GM23338 (cell line): Measurements from ENCODE around the gene SLC37A4. TPM values are rescaled to one million over a fixed set of nuclear protein-coding genes. Genes with fewer than 3 reads are reported as not detected.
"Not testable (repeated sequence)": the region's sequence is repeated elsewhere in the genome, so short reads cannot be mapped to it uniquely, and the experiment has no call there.

Experiments used
- ATAC-seq: fragments of 200-7000 bp; cut with Tn5 transposase; 3 replicates; pipeline ENCODE4 v1.9.1; 2020
- DNase-seq: peaks from one replicate; pipeline ENCODE4 v3.0.0-alpha.2; 2015; ENCODE audit warnings: low spot score
- H2AFZ ChIP-seq: fragments of 200-600 bp; sonication (generic); 2 replicates; pipeline ENCODE4 v1.8.0; 2016; ENCODE audit warnings: antibody characterized with exemption, mild to moderate bottlenecking, moderate library complexity
- H3F3A ChIP-seq: fragments of 200-600 bp; sonication (generic); replicated peaks from 2 replicates; pipeline ENCODE4 v1.8.0; 2017; ENCODE audit warnings: antibody characterized with exemption, mixed run types, low read depth
- H3K27ac ChIP-seq: fragments of 200-600 bp; sonication (generic); 2 replicates; pipeline ENCODE4 v1.6.1; 2016; ENCODE audit warnings: low read depth
- H3K27me3 ChIP-seq: fragments of 200-600 bp; sonication (generic); 2 replicates; pipeline ENCODE4 v1.8.0; 2016; ENCODE audit warnings: mild to moderate bottlenecking, mixed run types, moderate library complexity; ENCODE audit not compliant: insufficient read depth
- H3K36me3 ChIP-seq: fragments of 200-600 bp; sonication (generic); 2 replicates; pipeline ENCODE4 v1.8.0; 2016; ENCODE audit warnings: mild to moderate bottlenecking; ENCODE audit not compliant: insufficient read depth
- H3K4me1 ChIP-seq: fragments of 200-600 bp; sonication (generic); 2 replicates; pipeline ENCODE4 v1.8.0; 2016; ENCODE audit warnings: mild to moderate bottlenecking, moderate library complexity; ENCODE audit not compliant: insufficient read depth
- H3K4me2 ChIP-seq: fragments of 200-600 bp; sonication (generic); 2 replicates; pipeline ENCODE4 v1.7.1; 2017; ENCODE audit warnings: mixed run types
- H3K4me3 ChIP-seq: fragments of 200-600 bp; sonication (generic); 2 replicates; pipeline ENCODE4 v1.6.1; 2016; ENCODE audit warnings: mixed run types
- H3K79me2 ChIP-seq: fragments of 200-600 bp; sonication (generic); replicated peaks from 2 replicates; pipeline ENCODE4 v1.8.0; 2017; ENCODE audit warnings: mild to moderate bottlenecking; ENCODE audit not compliant: insufficient read depth
- H3K9me2 ChIP-seq: fragments of 200-600 bp; sonication (generic); 2 replicates; pipeline ENCODE4 v1.8.0; 2017; ENCODE audit not compliant: insufficient read depth
- H4K20me1 ChIP-seq: fragments of 200-600 bp; sonication (generic); replicated peaks from 2 replicates; pipeline ENCODE4 v1.8.0; 2017; ENCODE audit warnings: mild to moderate bottlenecking; ENCODE audit not compliant: insufficient read depth
- H3K27ac Mint-ChIP-seq: 2 replicates; pipeline ENCODE4 v1.8.0; 2020; ENCODE audit warnings: inconsistent platforms, mild to moderate bottlenecking, moderate library complexity, mixed read lengths
- H3K27me3 Mint-ChIP-seq: 3 replicates; pipeline ENCODE4 v1.8.0; 2022; ENCODE audit warnings: low read depth, mild to moderate bottlenecking, moderate library complexity, mixed read lengths, inconsistent platforms; ENCODE audit not compliant: insufficient read depth, poor library complexity
- H3K36me3 Mint-ChIP-seq: 3 replicates; pipeline ENCODE4 v1.8.0; 2021; ENCODE audit warnings: low read depth, mild to moderate bottlenecking, inconsistent platforms, moderate library complexity, mixed read lengths
- H3K4me1 Mint-ChIP-seq: 3 replicates; pipeline ENCODE4 v1.8.0; 2020; ENCODE audit warnings: mild to moderate bottlenecking, inconsistent platforms, mixed read lengths
- H3K4me3 Mint-ChIP-seq: 3 replicates; pipeline ENCODE4 v1.8.0; 2021; ENCODE audit warnings: moderate library complexity, mild to moderate bottlenecking, inconsistent platforms, mixed read lengths
- H3K9me3 Mint-ChIP-seq: 3 replicates; pipeline ENCODE4 v1.8.0; 2020; ENCODE audit warnings: moderate library complexity, mild to moderate bottlenecking, inconsistent platforms, mixed read lengths
- CREB1 ChIP-seq: fragments of 250-450 bp; sonication (Bioruptor Pico); IDR thresholded peaks from 2 replicates; pipeline ENCODE4 v1.5.0; 2020; ENCODE audit warnings: low read depth, mild to moderate bottlenecking, moderate library complexity
- EZH2 ChIP-seq: fragments of 200-600 bp; sonication (generic); IDR thresholded peaks from one replicate; pipeline ENCODE4 v1.8.0; 2017; ENCODE audit warnings: antibody characterized with exemption, mild to moderate bottlenecking, low read depth; ENCODE audit not compliant: unreplicated experiment
- JUNB ChIP-seq: IDR thresholded peaks from one replicate; pipeline ENCODE4 v1.6.1; 2016; ENCODE audit warnings: antibody characterized with exemption; ENCODE audit not compliant: unreplicated experiment
- NANOG ChIP-seq: IDR thresholded peaks from 2 replicates; pipeline ENCODE4 v1.6.1; 2016; ENCODE audit warnings: antibody characterized with exemption, borderline replicate concordance
- POLR2AphosphoS5 ChIP-seq: IDR thresholded peaks from 2 replicates; pipeline ENCODE4 v1.6.1; 2016; ENCODE audit warnings: antibody characterized with exemption, low read depth
- REST ChIP-seq: IDR thresholded peaks from one replicate; pipeline ENCODE4 v1.6.1; 2018; ENCODE audit warnings: antibody characterized with exemption; ENCODE audit not compliant: unreplicated experiment
- STAT1 ChIP-seq: IDR thresholded peaks from one replicate; pipeline ENCODE4 v1.6.1; 2016; ENCODE audit warnings: antibody characterized with exemption; ENCODE audit not compliant: unreplicated experiment
- ZNF114 ChIP-seq: fragments of 250-450 bp; sonication (Bioruptor Pico); IDR thresholded peaks from 2 replicates; pipeline ENCODE4 v1.5.0; 2020; ENCODE audit warnings: mild to moderate bottlenecking, moderate library complexity
- ZNF331 ChIP-seq: fragments of 250-450 bp; sonication (Bioruptor Pico); IDR thresholded peaks from 2 replicates; pipeline ENCODE4 v1.5.0; 2020; ENCODE audit warnings: low read depth, mild to moderate bottlenecking, moderate library complexity
- polyA plus RNA-seq: library from polyadenylated mRNA; unstranded; fragments of >200 nt; fragmentation: Nextera tagmentation; extraction: Ambion mirVana; gene quantifications from 2 replicates; pipeline ENCODE4 v1.2.1, GENCODE V29; 2016
- total RNA-seq: library from RNA; depleted of rRNA; stranded (reverse); fragments of >200 nt; shearing (Covaris generic); gene quantifications from 2 replicates; pipeline ENCODE4 v1.2.3, GENCODE V29; 2014

The SLC37A4 gene
- total and polyA plus RNA-seq, 2 experiments from 2014 or later: 23.4 to 56.4 TPM

GRCh38 chr11:119061256-119061655, 30.6 kb upstream of the SLC37A4 start (continued):
- TF ChIP-seq JUNB (no peak), STAT1 (no peak), POLR2AphosphoS5 (no peak), CREB1 (CRISPR knock-in tag) (no peak), ZNF331 (no peak)

- not testable (repeated sequence) for DNase-seq, H3K27me3 ChIP-seq, H3K27ac Mint-ChIP-seq, H2AFZ ChIP-seq, H3K27ac ChIP-seq, H3K9me2 ChIP-seq, ATAC-seq, H3K9me3 Mint-ChIP-seq, H3K4me3 ChIP-seq, H3K4me2 ChIP-seq
- Mint-ChIP-seq H3K27me3 (peaks cover 10% of the 10 kb centered on the region), H3K4me1 (peaks cover 14% of the 10 kb centered on the region), H3K4me3 (peak overlapping the region; percentile 42; the same call in 1 of the 3 replicates), H3K36me3 (peaks cover 29% of the 10 kb centered on the region)
- peaks cover 14% of the 10 kb centered on the region for H3K36me3 ChIP-seq
- H3K4me1 ChIP-seq: peaks cover 14% of the 10 kb centered on the region
- peaks cover 30% of the 10 kb centered on the region for H3K79me2 ChIP-seq
- H4K20me1 ChIP-seq: peaks cover 14% of the 10 kb centered on the region
- peaks cover 16% of the 10 kb centered on the region for H3F3A ChIP-seq
These were observed 28.5 kb upstream of the SLC37A4 start for GRCh38 chr11:119059128-119059527.

- peaks cover 14% of the 10 kb centered on the region for H3K4me1 Mint-ChIP-seq
- Histone ChIP-seq H3K36me3 (peaks cover 32% of the 10 kb centered on the region), H3K4me1 (peaks cover 14% of the 10 kb centered on the region), H3K79me2 (peaks cover 43% of the 10 kb centered on the region), H3K27ac (peak within 1 kb of the TSS; percentile 92), H3K27me3 (no peaks in the 10 kb centered on the region), H3F3A (peaks cover 16% of the 10 kb centered on the region), H2AFZ (peak within 1 kb of the TSS; percentile 92), H3K4me3 (peak within 1 kb of the TSS; percentile 96), H4K20me1 (peaks cover 25% of the 10 kb centered on the region), H3K9me2 (0 out of 2 replicates have a peak, but pooled peaks cover 4% of the 10 kb centered on the region), H3K4me2 (peak within 1 kb of the TSS; percentile 93)
- H3K9me3 Mint-ChIP-seq: peaks cover 7% of the 10 kb centered on the region; the same call in 1 of the 3 replicates
- peaks cover 48% of the 10 kb centered on the region for H3K36me3 Mint-ChIP-seq
- peak; percentile 100 for DNase-seq
- peak within 1 kb of the TSS; percentile 98 for H3K27ac Mint-ChIP-seq
- H3K27me3 Mint-ChIP-seq: peaks cover 13% of the 10 kb centered on the region
- H3K4me3 Mint-ChIP-seq: peak within 1 kb of the TSS; percentile 90
- ATAC-seq: peak; percentile 89
- TF ChIP-seq CREB1 (CRISPR knock-in tag) (peak; percentile 90), ZNF114 (no peak), ZNF331 (no peak), EZH2 (no peak), POLR2AphosphoS5 (peak; percentile 59), NANOG (no peak), REST (no peak), STAT1 (no peak), JUNB (no peak)
These were observed 26.5 kb upstream of the SLC37A4 start, which contains the start of gene HYOU1 for GRCh38 chr11:119057000-119057769. HYOU1 (minus strand) TSS chr11:119057205; CDS start chr11:119056160, 1,045 bp downstream.
